Sigmoid colon (tissue), 7 donors: ENCODE data around the gene DAGLA. TPM values are rescaled to one million over a fixed set of nuclear protein-coding genes. Genes with fewer than 3 reads are reported as not detected.

Experiments
- DNase-seq: peaks from one replicate; pipeline ENCODE4 v3.0.0-alpha.2; 2019
- H3K27ac ChIP-seq, 4 donors: fragments of 200-600 bp; sonication (generic); one replicate each; pipeline ENCODE4 v1.5.1; 2016 to 2019; ENCODE audit warnings: mild to moderate bottlenecking in 1 of 4
- H3K27me3 ChIP-seq, 3 donors: fragments of 200-600 bp; sonication (generic); one replicate each; pipeline ENCODE4 v1.5.1; 2019; ENCODE audit warnings: mild to moderate bottlenecking in 1 of 3
- H3K36me3 ChIP-seq, 4 donors: fragments of 200-600 bp; sonication (generic); one replicate each; pipeline ENCODE4 v1.5.1; 2016 to 2019
- H3K4me1 ChIP-seq, 4 donors: fragments of 200-600 bp; sonication (generic); one replicate each; pipeline ENCODE4 v1.5.1; 2017 to 2019
- H3K4me3 ChIP-seq, 4 donors: fragments of 200-600 bp; sonication (generic); one replicate each; pipeline ENCODE4 v1.5.1; 2017 to 2019; ENCODE audit warnings: mild to moderate bottlenecking in 2 of 4, moderate library complexity in 1 of 4
- H3K9me3 ChIP-seq, 4 donors: fragments of 200-600 bp in 3 of 4; sonication (generic) in 3 of 4; one replicate each; pipeline versions ENCODE4 v1.5.1 to v1.6.1; 2013 to 2019
- EP300 ChIP-seq, 4 donors: sonication (generic); formaldehyde crosslinking; IDR thresholded peaks; one replicate each; pipeline ENCODE4 v1.6.1; 2017; ENCODE audit warnings: antibody characterized with exemption in 4 of 4
- POLR2A ChIP-seq, 2 donors: fragments of 450-650 bp; IDR thresholded peaks; one replicate each; pipeline ENCODE4 v1.6.1; 2016; ENCODE audit warnings: antibody characterized with exemption in 2 of 2, mild to moderate bottlenecking in 2 of 2, moderate library complexity in 2 of 2
- POLR2AphosphoS5 ChIP-seq, 4 donors: sonication (generic); formaldehyde crosslinking; IDR thresholded peaks; one replicate each; pipeline ENCODE4 v1.6.1; 2017; ENCODE audit warnings: antibody characterized with exemption in 4 of 4
- WGBS, 2 donors: extraction: QIAGEN DNeasy Blood & Tissue Kit; methylation state at CpG; one replicate each; pipeline ENCODE4 v1.1.7; 2013; 5-methylcytosine and 5-hydroxymethylcytosine counted together
- intact Hi-C: fragments of 100-400 bp; cut with DNase I; formaldehyde crosslinking; loops from one replicate; pipeline ENCODE4 v1.15.1; 2023
- polyA plus RNA-seq, 3 donors: library from polyadenylated mRNA; stranded (reverse); fragments of 200-250 nt; gene quantifications; one replicate each; pipeline ENCODE4 v1.2.3, GENCODE V29; 2013
- total RNA-seq, 4 donors: library from RNA; depleted of rRNA; stranded (reverse); fragments of >200 nt; gene quantifications; one replicate each; pipeline ENCODE4 v1.1.0, GENCODE V29; 2016
- TF ChIP-seq, protein P1 (sequence below), 4 experiments: fragments of 450-650 bp in 3 of 4; fragments of 200-600 bp in 1 of 4; IDR thresholded peaks; one replicate each; pipeline ENCODE4 v1.5.1; 2016 to 2019; ENCODE audit warnings: antibody characterized with exemption in 4 of 4, mild to moderate bottlenecking in 3 of 4, moderate library complexity in 2 of 4
- donor health status: healthy with polysubstance abuse.
- donor health status: Bipolar disorder and iron deficiency.
- donor health status: healthy.

DAGLA gene
- total and polyA plus RNA-seq, 7 donors: 1.8 to 6.2 (median 2.1) TPM

DNA sequence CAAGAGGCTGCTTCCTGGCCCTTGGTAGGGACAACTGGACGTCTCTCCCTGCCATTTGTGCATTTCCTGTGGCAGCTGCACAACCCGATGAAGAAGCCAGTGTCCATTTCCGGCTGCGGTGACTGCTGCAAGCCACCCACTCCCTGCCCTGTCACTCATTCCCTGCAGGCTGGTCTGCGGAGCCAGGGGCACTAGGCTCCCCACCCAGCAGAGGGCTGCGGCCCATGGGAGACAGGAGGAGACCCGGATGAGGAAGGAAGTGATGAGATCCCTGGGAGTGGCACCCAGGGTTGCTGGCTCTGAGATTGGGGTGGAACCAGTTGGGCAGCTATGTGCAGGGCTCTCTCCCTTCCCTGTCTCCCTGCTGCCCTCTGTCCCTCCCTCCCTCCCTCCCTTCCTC, 62.2 kb downstream of the DAGLA start:
- H3K27ac ChIP-seq: no peak overlapping the region
- no peaks in the 10 kb centered on the region for H3K4me1 ChIP-seq
- 24 to 56% methylated on average over 7 of the region's 7 CpGs for WGBS, 2 donors
- no peak for DNase-seq
- intact Hi-C loops: no loop called here
- H3K27me3 ChIP-seq: no peaks in the 10 kb centered on the region
- H3K36me3 ChIP-seq: peaks cover 0 to 49% (median 8%) of the 10 kb centered on the region in 4 donors
- no peaks in the 10 kb centered on the region for H3K9me3 ChIP-seq
- no peak for TF ChIP-seq EP300 (IDR thresholded peaks at IDR 0.05)
- TF ChIP-seq, protein P1, sequence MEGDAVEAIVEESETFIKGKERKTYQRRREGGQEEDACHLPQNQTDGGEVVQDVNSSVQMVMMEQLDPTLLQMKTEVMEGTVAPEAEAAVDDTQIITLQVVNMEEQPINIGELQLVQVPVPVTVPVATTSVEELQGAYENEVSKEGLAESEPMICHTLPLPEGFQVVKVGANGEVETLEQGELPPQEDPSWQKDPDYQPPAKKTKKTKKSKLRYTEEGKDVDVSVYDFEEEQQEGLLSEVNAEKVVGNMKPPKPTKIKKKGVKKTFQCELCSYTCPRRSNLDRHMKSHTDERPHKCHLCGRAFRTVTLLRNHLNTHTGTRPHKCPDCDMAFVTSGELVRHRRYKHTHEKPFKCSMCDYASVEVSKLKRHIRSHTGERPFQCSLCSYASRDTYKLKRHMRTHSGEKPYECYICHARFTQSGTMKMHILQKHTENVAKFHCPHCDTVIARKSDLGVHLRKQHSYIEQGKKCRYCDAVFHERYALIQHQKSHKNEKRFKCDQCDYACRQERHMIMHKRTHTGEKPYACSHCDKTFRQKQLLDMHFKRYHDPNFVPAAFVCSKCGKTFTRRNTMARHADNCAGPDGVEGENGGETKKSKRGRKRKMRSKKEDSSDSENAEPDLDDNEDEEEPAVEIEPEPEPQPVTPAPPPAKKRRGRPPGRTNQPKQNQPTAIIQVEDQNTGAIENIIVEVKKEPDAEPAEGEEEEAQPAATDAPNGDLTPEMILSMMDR (IDR thresholded peaks at IDR 0.05): no peak
- no peak for TF ChIP-seq POLR2A (IDR thresholded peaks at IDR 0.05)
- no peak for TF ChIP-seq POLR2AphosphoS5 (IDR thresholded peaks at IDR 0.05)
- H3K4me3 ChIP-seq: no peak overlapping the region

DNA sequence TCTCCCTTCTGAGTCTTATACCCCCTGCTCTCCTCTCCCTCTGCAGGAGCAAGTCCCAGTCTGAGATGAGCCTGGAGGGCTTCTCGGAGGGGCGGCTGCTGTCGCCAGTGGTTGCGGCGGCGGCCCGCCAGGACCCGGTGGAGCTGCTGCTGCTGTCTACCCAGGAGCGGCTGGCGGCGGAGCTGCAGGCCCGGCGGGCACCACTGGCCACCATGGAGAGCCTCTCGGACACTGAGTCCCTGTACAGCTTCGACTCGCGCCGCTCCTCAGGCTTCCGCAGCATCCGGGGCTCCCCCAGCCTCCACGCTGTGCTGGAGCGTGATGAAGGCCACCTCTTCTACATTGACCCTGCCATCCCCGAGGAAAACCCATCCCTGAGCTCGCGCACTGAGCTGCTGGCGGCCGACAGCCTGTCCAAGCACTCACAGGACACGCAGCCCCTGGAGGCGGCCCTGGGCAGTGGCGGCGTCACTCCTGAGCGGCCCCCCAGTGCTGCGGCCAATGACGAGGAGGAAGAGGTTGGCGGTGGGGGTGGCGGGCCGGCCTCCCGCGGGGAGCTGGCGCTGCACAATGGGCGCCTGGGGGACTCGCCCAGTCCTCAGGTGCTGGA, 63.4 kb downstream of the DAGLA start:
- intact Hi-C loops: no loop called here

GRCh38 chr11:61744181-61744580, 64.0 kb downstream of the DAGLA start:
- no peak overlapping the region for H3K4me3 ChIP-seq
- peaks cover 0 to 39% (median 0%) of the 10 kb centered on the region in 4 donors for H3K36me3 ChIP-seq
- H3K4me1 ChIP-seq: no peaks in the 10 kb centered on the region
- WGBS, 2 donors: 92% methylated on average over 20 of the region's 20 CpGs
- no peaks in the 10 kb centered on the region for H3K9me3 ChIP-seq
- H3K27me3 ChIP-seq: no peaks in the 10 kb centered on the region
- intact Hi-C loops: no loop called here
- TF ChIP-seq POLR2A (IDR thresholded peaks at IDR 0.05): no peak
- TF ChIP-seq POLR2AphosphoS5 (IDR thresholded peaks at IDR 0.05): no peak
- TF ChIP-seq, protein P1 (IDR thresholded peaks at IDR 0.05): no peak
- TF ChIP-seq EP300 (IDR thresholded peaks at IDR 0.05): no peak
- no peak for DNase-seq
- no peak overlapping the region for H3K27ac ChIP-seq

More for the DNA sequence above, 63.4 kb downstream of the DAGLA start:
- Histone ChIP-seq H3K4me3 (no peak overlapping the region), H3K9me3 (no peaks in the 10 kb centered on the region), H3K27ac (no peak overlapping the region), H3K36me3 (peaks cover 0 to 39% (median 0%) of the 10 kb centered on the region in 4 donors), H3K4me1 (no peaks in the 10 kb centered on the region), H3K27me3 (no peaks in the 10 kb centered on the region)
- TF ChIP-seq POLR2A (IDR thresholded peaks at IDR 0.05) (no peak), EP300 (IDR thresholded peaks at IDR 0.05) (no peak), POLR2AphosphoS5 (IDR thresholded peaks at IDR 0.05) (no peak)
- TF ChIP-seq, protein P1 (IDR thresholded peaks at IDR 0.05): no peak
- 93 to 95% methylated on average over 42 of the region's 42 CpGs for WGBS, 2 donors
- DNase-seq: no peak

DNA sequence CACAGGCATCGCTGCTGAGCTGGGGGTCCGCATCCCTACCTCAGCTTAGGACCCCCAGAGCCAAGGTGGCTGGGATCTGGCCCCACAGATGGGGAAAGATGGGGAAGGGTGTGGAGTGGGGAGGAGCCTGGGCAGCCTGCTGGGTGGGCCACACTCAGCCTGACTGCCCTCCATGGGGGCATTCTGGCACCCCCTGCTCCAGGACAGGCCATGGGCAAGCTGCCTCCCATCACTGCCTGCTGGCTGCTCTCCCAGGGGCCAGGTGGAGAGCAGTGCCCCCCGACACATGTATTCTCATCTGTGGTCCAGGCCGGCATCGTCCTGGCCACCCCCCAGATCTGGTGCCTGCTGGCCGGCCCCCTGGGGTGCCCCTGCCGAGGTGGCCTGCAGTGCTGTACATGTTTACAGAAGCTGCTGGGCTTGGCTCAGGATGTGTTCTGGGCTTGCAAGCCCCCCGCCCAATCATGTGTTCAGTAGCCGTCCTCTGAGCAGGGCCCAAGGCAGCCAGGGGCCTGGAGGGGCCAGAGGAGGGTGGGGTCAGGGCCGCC, 64.5 kb downstream of the DAGLA start:
- Histone ChIP-seq H3K4me3 (no peak overlapping the region), H3K4me1 (no peaks in the 10 kb centered on the region), H3K9me3 (no peaks in the 10 kb centered on the region), H3K27me3 (no peaks in the 10 kb centered on the region), H3K27ac (no peak overlapping the region), H3K36me3 (peaks cover 0 to 39% (median 0%) of the 10 kb centered on the region in 4 donors)
- TF ChIP-seq POLR2AphosphoS5 (IDR thresholded peaks at IDR 0.05): no peak
- TF ChIP-seq POLR2A (IDR thresholded peaks at IDR 0.05): no peak
- TF ChIP-seq, protein P1 (IDR thresholded peaks at IDR 0.05): no peak
- no peak for TF ChIP-seq EP300 (IDR thresholded peaks at IDR 0.05)
- intact Hi-C loops: no loop called here
- 85 to 90% methylated on average over 10 of the region's 10 CpGs for WGBS, 2 donors
- no peak for DNase-seq
